ENCODE measurements around the gene DNAH7.

DNAH7 gene

DNA sequence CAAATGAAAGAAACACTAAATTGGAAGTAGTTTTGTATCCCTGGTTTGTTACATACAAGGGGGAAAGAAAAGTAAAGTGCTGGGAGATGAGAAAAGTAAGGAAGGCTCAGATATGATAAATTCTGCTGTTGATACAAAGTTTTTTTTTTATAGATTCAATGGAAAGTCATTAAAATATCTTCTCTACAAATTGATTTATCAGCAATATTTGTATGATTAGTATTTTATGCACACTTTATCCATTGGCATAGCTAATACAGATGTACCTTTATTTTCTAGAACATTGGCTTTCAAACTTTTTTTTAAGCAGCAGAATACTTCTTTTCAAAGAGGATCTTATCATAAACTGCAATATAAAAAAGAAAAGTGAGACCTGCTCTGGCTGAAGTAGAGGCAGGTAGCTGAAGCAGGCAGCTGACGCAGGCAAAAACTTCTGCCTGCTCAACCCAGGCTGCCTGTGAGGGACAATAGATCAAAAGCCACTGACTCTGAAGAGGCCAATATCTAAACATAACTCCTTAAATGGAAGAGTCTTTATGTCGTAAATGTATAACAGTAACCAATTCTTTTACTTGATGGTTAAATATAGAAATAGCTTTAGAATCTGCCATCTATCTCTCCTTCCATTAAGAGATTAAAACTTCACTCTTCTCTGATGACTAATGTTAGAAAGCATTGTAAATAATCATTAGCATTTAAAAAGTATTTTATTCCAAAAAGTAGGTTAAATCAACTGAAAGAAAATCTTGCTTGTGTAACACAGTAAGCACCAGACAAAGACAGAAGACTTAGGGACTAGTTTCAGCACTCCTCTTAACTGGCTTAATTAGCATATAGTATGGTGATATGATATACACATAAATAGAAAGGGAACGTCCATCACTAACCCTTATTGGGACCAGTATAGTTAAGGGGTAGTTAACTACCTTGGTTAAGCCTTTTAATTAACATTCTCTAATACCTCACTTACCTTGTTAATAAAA is 237.4 kb downstream of the DNAH7 start:
- H3K79me1 ChIP-seq (ENCODE audit: low read depth, low read length): no peaks in the 10 kb centered on the region
- no peaks in the 10 kb centered on the region for H3K27me3 ChIP-seq (ENCODE audit: control insufficient read depth in 3 of 3, insufficient read depth in 3 of 3, low read depth in 1 of 3, low read length in 3 of 3)
- H3K4me2 ChIP-seq (ENCODE audit: insufficient read depth, low read length, poor library complexity, severe bottlenecking): no peak overlapping the region
- no peak overlapping the region for H4K91ac ChIP-seq (ENCODE audit: low read depth, low read length, poor library complexity)
- H3K4ac ChIP-seq (ENCODE audit: low read length): no peak overlapping the region
- H2AK5ac ChIP-seq (ENCODE audit: low read depth, low read length): no peak overlapping the region
- H3K9ac ChIP-seq (ENCODE audit: low read depth, low read length, poor library complexity): no peak overlapping the region
- H2BK15ac ChIP-seq (ENCODE audit: low read length): no peak overlapping the region
- WGBS, 2 donors (ENCODE audit: extremely low coverage in 2 of 2, insufficient read length in 2 of 2, insufficient replicate concordance in 1 of 2): no CpG with 5 or more reads among the region's 3 CpGs
- H3K4me3 ChIP-seq (ENCODE audit: low read length in 2 of 2): no peak overlapping the region
- H3K27ac ChIP-seq (replicated peaks; ENCODE audit: low read length): no peak overlapping the region
- no peak overlapping the region for H3K14ac ChIP-seq (ENCODE audit: low read length)
- no peak overlapping the region for H3K18ac ChIP-seq (ENCODE audit: low read length)
- H3K23ac ChIP-seq (ENCODE audit: low read depth, low read length, poor library complexity): no peak overlapping the region
- no peak overlapping the region for H2BK120ac ChIP-seq (ENCODE audit: low read depth, low read length)
- no peaks in the 10 kb centered on the region for H3K36me3 ChIP-seq (replicated peaks in 1 of 2; ENCODE audit: control insufficient read depth in 2 of 2, insufficient read depth in 2 of 2, low read length in 2 of 2)
- peaks cover 0 to 14% of the 10 kb centered on the region in 2 donors for H3K4me1 ChIP-seq (ENCODE audit: control insufficient read depth in 2 of 2, insufficient read depth in 1 of 2, low read depth in 1 of 2, low read length in 2 of 2)
- H2BK12ac ChIP-seq (ENCODE audit: low read length): no peak overlapping the region
- DNase-seq (ENCODE audit: low spot score): no peak
- H2AFZ ChIP-seq (ENCODE audit: low read length): peak overlapping the region; percentile 63
- no peak overlapping the region for H4K8ac ChIP-seq (ENCODE audit: low read depth, low read length)
- H2BK5ac ChIP-seq (ENCODE audit: low read length): no peak overlapping the region
- H3K9me3 ChIP-seq (replicated peaks in 1 of 2; ENCODE audit: control insufficient read depth in 2 of 2, insufficient read depth in 1 of 2, low read depth in 1 of 2, low read length in 2 of 2): no peaks in the 10 kb centered on the region

DNA sequence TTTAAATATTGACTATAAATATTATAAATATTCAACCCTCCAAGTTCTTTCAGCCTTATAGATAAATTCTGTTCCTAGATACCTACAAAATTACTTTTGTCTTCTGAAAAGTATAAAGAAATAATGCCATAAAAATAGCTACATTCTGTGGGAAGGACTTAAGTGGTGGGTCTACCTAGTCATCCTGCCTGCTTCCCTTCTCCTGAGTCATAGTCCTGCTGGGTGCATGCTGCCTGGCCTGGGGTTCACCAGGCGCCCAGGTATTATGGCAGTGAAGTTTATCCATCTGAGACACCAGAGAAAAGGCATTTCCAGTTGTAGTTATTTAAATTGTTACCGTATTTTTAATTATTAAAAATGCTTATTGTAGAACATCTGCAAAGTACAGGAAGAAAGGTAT is 244.2 kb downstream of the DNAH7 start:
- Histone ChIP-seq H3K4me3 (ENCODE audit: low read length in 2 of 2) (no peak overlapping the region), H4K91ac (ENCODE audit: low read depth, low read length, poor library complexity) (no peak overlapping the region), H3K27me3 (ENCODE audit: control insufficient read depth in 3 of 3, insufficient read depth in 3 of 3, low read depth in 1 of 3, low read length in 3 of 3) (no peaks in the 10 kb centered on the region), H2BK5ac (ENCODE audit: low read length) (no peak overlapping the region), H3K4ac (ENCODE audit: low read length) (no peak overlapping the region), H3K18ac (ENCODE audit: low read length) (no peak overlapping the region), H2AK5ac (ENCODE audit: low read depth, low read length) (no peak overlapping the region), H3K79me1 (ENCODE audit: low read depth, low read length) (no peaks in the 10 kb centered on the region), H3K4me2 (ENCODE audit: insufficient read depth, low read length, poor library complexity, severe bottlenecking) (no peak overlapping the region), H3K36me3 (replicated peaks in 1 of 2; ENCODE audit: control insufficient read depth in 2 of 2, insufficient read depth in 2 of 2, low read length in 2 of 2) (no peaks in the 10 kb centered on the region), H2BK12ac (ENCODE audit: low read length) (no peak overlapping the region), H3K4me1 (ENCODE audit: control insufficient read depth in 2 of 2, insufficient read depth in 1 of 2, low read depth in 1 of 2, low read length in 2 of 2) (peaks cover 0 to 5% of the 10 kb centered on the region in 2 donors), H4K8ac (ENCODE audit: low read depth, low read length) (no peak overlapping the region), H2AFZ (ENCODE audit: low read length) (no peak overlapping the region), H3K9ac (ENCODE audit: low read depth, low read length, poor library complexity) (no peak overlapping the region), H2BK120ac (ENCODE audit: low read depth, low read length) (no peak overlapping the region), H2BK15ac (ENCODE audit: low read length) (no peak overlapping the region), H3K23ac (ENCODE audit: low read depth, low read length, poor library complexity) (no peak overlapping the region), H3K27ac (replicated peaks; ENCODE audit: low read length) (no peak overlapping the region), H3K9me3 (replicated peaks in 1 of 2; ENCODE audit: control insufficient read depth in 2 of 2, insufficient read depth in 1 of 2, low read depth in 1 of 2, low read length in 2 of 2) (no peaks in the 10 kb centered on the region), H3K14ac (ENCODE audit: low read length) (no peak overlapping the region)
- WGBS, 2 donors (ENCODE audit: extremely low coverage in 2 of 2, insufficient read length in 2 of 2, insufficient replicate concordance in 1 of 2): no CpG with 5 or more reads among the region's 2 CpGs
- DNase-seq (ENCODE audit: low spot score): no peak

DNA sequence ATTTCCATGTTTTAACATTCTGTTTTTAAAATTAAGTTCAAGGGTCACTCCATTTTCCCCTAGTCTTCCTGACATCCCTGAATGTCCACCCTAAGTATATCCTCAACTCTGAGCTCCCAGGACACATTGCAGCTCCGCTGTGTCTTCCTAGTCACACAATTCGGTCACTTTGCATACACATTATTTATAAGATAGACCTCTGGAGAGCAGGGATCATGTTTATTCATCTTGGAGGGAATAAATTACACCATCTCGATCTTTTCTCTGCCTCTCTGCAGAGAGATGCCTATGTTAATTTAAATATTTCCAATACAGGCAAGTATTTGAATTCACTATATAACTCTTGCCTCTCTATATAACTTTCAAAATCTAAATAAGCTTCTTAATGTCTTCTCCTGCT is 245.4 kb downstream of the DNAH7 start:
- WGBS, 2 donors (ENCODE audit: extremely low coverage in 2 of 2, insufficient read length in 2 of 2, insufficient replicate concordance in 1 of 2): no CpG with 5 or more reads among the region's 3 CpGs
- H3K23ac ChIP-seq (ENCODE audit: low read depth, low read length, poor library complexity): no peak overlapping the region
- H2BK15ac ChIP-seq (ENCODE audit: low read length): no peak overlapping the region
- no peak overlapping the region for H3K4ac ChIP-seq (ENCODE audit: low read length)
- DNase-seq (ENCODE audit: low spot score): no peak
- peaks cover 0 to 10% of the 10 kb centered on the region in 2 donors for H3K4me1 ChIP-seq (ENCODE audit: control insufficient read depth in 2 of 2, insufficient read depth in 1 of 2, low read depth in 1 of 2, low read length in 2 of 2)
- H2BK5ac ChIP-seq (ENCODE audit: low read length): no peak overlapping the region
- H3K9me3 ChIP-seq (replicated peaks in 1 of 2; ENCODE audit: control insufficient read depth in 2 of 2, insufficient read depth in 1 of 2, low read depth in 1 of 2, low read length in 2 of 2): no peaks in the 10 kb centered on the region
- H2BK120ac ChIP-seq (ENCODE audit: low read depth, low read length): no peak overlapping the region
- no peak overlapping the region for H3K4me3 ChIP-seq (ENCODE audit: low read length in 2 of 2)
- H3K4me2 ChIP-seq (ENCODE audit: insufficient read depth, low read length, poor library complexity, severe bottlenecking): no peak overlapping the region
- H2BK12ac ChIP-seq (ENCODE audit: low read length): no peak overlapping the region
- peak overlapping the region; percentile 2 for H2AFZ ChIP-seq (ENCODE audit: low read length)
- no peak overlapping the region for H3K18ac ChIP-seq (ENCODE audit: low read length)
- no peaks in the 10 kb centered on the region for H3K36me3 ChIP-seq (replicated peaks in 1 of 2; ENCODE audit: control insufficient read depth in 2 of 2, insufficient read depth in 2 of 2, low read length in 2 of 2)
- H4K91ac ChIP-seq (ENCODE audit: low read depth, low read length, poor library complexity): no peak overlapping the region
- H3K27me3 ChIP-seq (ENCODE audit: control insufficient read depth in 3 of 3, insufficient read depth in 3 of 3, low read depth in 1 of 3, low read length in 3 of 3): no peaks in the 10 kb centered on the region
- H3K14ac ChIP-seq (ENCODE audit: low read length): no peak overlapping the region
- H4K8ac ChIP-seq (ENCODE audit: low read depth, low read length): no peak overlapping the region
- no peaks in the 10 kb centered on the region for H3K79me1 ChIP-seq (ENCODE audit: low read depth, low read length)
- H2AK5ac ChIP-seq (ENCODE audit: low read depth, low read length): no peak overlapping the region
- no peak overlapping the region for H3K27ac ChIP-seq (replicated peaks; ENCODE audit: low read length)
- H3K9ac ChIP-seq (ENCODE audit: low read depth, low read length, poor library complexity): no peak overlapping the region

- H3K23ac ChIP-seq (ENCODE audit: low read depth, low read length, poor library complexity): no peak overlapping the region
- H2BK15ac ChIP-seq (ENCODE audit: low read length): no peak overlapping the region
- no peak overlapping the region for H3K4me2 ChIP-seq (ENCODE audit: insufficient read depth, low read length, poor library complexity, severe bottlenecking)
- H3K79me1 ChIP-seq (ENCODE audit: low read depth, low read length): no peaks in the 10 kb centered on the region
- H3K18ac ChIP-seq (ENCODE audit: low read length): no peak overlapping the region
- no peak overlapping the region for H4K8ac ChIP-seq (ENCODE audit: low read depth, low read length)
- H2BK120ac ChIP-seq (ENCODE audit: low read depth, low read length): no peak overlapping the region
- peaks cover 0 to 10% of the 10 kb centered on the region in 2 donors for H3K4me1 ChIP-seq (ENCODE audit: control insufficient read depth in 2 of 2, insufficient read depth in 1 of 2, low read depth in 1 of 2, low read length in 2 of 2)
- no peaks in the 10 kb centered on the region for H3K9me3 ChIP-seq (replicated peaks in 1 of 2; ENCODE audit: control insufficient read depth in 2 of 2, insufficient read depth in 1 of 2, low read depth in 1 of 2, low read length in 2 of 2)
- WGBS, 2 donors (ENCODE audit: extremely low coverage in 2 of 2, insufficient read length in 2 of 2, insufficient replicate concordance in 1 of 2): no CpG with 5 or more reads among the region's 5 CpGs
- DNase-seq (ENCODE audit: low spot score): no peak
- no peak overlapping the region for H3K14ac ChIP-seq (ENCODE audit: low read length)
- no peak overlapping the region for H3K4ac ChIP-seq (ENCODE audit: low read length)
- no peak overlapping the region for H3K27ac ChIP-seq (replicated peaks; ENCODE audit: low read length)
- no peaks in the 10 kb centered on the region for H3K27me3 ChIP-seq (ENCODE audit: control insufficient read depth in 3 of 3, insufficient read depth in 3 of 3, low read depth in 1 of 3, low read length in 3 of 3)
- H2BK12ac ChIP-seq (ENCODE audit: low read length): no peak overlapping the region
- H3K9ac ChIP-seq (ENCODE audit: low read depth, low read length, poor library complexity): no peak overlapping the region
- H2AFZ ChIP-seq (ENCODE audit: low read length): no peak overlapping the region
- H2BK5ac ChIP-seq (ENCODE audit: low read length): no peak overlapping the region
- no peak overlapping the region for H2AK5ac ChIP-seq (ENCODE audit: low read depth, low read length)
- H4K91ac ChIP-seq (ENCODE audit: low read depth, low read length, poor library complexity): no peak overlapping the region
- H3K36me3 ChIP-seq (replicated peaks in 1 of 2; ENCODE audit: control insufficient read depth in 2 of 2, insufficient read depth in 2 of 2, low read length in 2 of 2): no peaks in the 10 kb centered on the region
- no peak overlapping the region for H3K4me3 ChIP-seq (ENCODE audit: low read length in 2 of 2)
Observed at GRCh38 chr2:195821566-195821932, 247.1 kb downstream of the DNAH7 start.

Data from neuronal stem cell (in vitro differentiated cells).